KBM-7 (cell line): ENCODE measurements around the gene IGFBP7.
"Not testable (repeated sequence)": the region's sequence is repeated elsewhere in the genome, so short reads cannot be mapped to it uniquely, and the experiment has no call there.

ENCODE experiments used
- DNase-seq: peaks from one replicate; pipeline ENCODE4 v3.0.0-alpha.2; 2015
- in situ Hi-C: fragments of 300-500 bp; cut with MboI; formaldehyde crosslinking; loops from 2 replicates; pipeline ENCODE4 v1.14.3; 2020; ENCODE audit warnings: low sequenced_read_pairs, low pct_unique_long_range_greater_than_20kb, mixed read lengths

IGFBP7 gene

DNA sequence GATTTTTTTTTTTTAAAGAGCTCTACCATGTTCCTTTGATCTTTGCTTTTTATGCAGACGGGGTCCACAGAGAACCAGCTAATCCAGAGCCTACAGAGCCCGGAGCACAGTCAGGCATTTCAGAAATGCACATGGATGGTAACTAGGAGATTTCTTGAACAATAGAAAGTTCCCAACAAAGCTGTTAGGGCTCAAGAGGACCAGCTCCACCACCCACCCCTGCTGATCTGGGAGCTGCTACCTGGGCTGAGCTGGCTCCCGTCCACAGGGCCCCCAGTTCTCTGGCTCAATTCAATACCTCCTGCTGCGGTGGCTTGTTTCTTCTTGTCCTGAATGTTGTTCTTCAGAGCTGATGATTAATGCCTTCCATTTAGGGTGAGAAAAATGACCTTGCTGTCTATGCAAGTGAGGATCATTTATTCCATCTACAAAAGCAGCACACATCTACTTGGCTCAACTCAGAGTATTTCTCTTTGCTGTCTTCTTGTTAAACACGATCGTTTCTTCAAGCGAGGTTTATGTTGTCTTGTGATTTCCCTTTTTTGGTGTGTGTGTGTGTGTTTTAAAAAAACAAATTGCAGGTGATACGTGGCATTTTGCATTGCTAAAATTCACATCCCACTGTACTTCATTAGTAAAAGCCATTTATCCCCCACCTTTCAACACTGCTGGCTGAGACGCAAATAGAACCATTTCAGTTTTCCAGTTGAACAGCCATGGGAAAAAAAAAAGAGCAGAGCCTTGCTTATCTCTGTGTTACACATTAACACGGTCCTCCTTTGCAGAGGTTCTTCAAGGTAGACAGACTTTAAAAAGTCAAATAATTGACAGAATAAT lies 31.3 kb downstream of the IGFBP7 start:
- in situ Hi-C loops = no loop called here
- DNase-seq = no peak

GRCh38 chr4:57077550-57078343 lies 32.4 kb downstream of the IGFBP7 start:
- in situ Hi-C loops = no loop called here
- DNase-seq = no peak

GRCh38 chr4:57076646-57077045 lies 33.5 kb downstream of the IGFBP7 start:
- no peak for DNase-seq
- in situ Hi-C loops = no loop called here

GRCh38 chr4:57075367-57075766 lies 34.8 kb downstream of the IGFBP7 start:
- DNase-seq = no peak
- in situ Hi-C loops = no loop called here

- no peak for DNase-seq
- in situ Hi-C loops = no loop called here
Measured at GRCh38 chr4:57074744-57075143, 35.4 kb downstream of the IGFBP7 start.

DNA sequence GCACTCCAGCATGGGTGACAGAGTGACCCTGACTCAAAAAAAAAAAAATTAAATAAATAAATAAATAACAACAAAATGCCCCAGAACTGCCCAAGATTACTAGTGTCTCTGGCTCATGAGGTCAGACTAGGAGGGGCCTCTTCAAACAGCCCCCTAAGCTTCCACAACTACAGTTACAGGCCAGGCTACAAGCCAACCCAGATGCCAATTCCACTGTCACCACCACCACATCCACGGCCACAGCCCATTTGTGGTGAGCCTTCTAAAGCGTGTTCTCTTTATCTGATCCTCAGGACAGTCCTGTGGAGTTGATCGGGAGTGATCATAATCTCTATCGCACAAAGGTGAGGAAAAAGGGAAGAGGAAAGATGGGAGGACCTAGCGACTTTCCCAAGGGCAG lies 36.6 kb downstream of the IGFBP7 start:
- in situ Hi-C loops = no loop called here
- no peak for DNase-seq

- in situ Hi-C loops = no loop called here
- DNase-seq = no peak
Measured at GRCh38 chr4:57071326-57071725, 38.9 kb downstream of the IGFBP7 start.

DNA sequence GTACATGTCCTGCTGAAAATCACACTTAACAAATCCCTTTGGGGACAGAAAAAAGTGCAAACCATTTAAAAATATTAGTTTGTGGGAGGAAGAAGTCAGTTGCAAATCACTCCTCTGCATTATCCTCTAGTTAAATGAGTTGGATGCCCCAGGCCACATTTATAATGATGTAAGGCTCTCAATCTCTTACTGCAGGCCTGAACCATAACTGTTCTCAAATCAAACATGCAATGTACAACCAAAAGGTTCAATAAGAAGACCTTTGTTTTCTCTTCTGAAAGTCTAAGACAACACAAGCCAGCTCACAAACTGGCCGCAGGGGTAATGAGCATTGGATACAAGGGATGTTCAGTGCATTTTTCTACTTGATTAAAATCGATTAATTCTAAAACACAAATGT lies 39.7 kb downstream of the IGFBP7 start:
- in situ Hi-C loops = no loop called here

DNA sequence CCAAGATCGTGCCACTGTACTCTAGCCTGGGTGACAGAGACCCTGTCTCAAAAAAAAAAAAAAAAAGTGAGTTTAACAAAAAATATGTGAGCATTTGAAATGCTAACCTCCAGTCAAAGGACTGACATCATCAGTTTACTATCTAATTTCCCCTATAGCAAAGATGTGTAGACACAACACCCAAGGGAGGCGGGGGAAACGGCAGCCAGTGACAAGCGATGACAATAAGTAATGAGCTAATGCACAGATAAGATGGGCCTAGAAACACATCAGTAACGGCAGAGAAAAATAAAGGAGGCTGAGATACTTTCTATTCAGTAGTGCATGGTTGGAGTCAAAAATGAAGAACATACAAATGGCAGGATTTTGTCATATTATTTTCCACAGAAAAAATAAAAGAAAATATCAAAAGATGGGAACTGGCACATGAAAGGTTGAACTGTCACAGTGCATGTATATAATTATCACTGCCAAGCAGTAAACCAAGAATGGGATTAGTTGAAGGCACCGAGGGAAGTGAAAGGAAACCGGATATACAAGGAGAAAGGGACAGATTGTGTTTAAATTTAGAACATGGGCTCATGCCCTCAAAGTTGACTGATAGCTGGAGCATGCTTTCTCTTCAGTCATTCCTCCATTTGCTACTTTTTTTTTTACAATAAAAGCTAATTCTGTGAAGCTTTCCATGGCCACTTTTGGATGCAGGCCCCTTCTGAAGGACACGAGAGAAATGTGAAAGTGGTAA lies 41.8 kb downstream of the IGFBP7 start:
- in situ Hi-C loops = no loop called here
- no peak for DNase-seq

More for the DNA sequence above, 39.7 kb downstream of the IGFBP7 start:
- no peak for DNase-seq

GRCh38 chr4:57065730-57066482 lies 44.3 kb downstream of the IGFBP7 start:
- in situ Hi-C loops = no loop called here
- DNase-seq = no peak

DNA sequence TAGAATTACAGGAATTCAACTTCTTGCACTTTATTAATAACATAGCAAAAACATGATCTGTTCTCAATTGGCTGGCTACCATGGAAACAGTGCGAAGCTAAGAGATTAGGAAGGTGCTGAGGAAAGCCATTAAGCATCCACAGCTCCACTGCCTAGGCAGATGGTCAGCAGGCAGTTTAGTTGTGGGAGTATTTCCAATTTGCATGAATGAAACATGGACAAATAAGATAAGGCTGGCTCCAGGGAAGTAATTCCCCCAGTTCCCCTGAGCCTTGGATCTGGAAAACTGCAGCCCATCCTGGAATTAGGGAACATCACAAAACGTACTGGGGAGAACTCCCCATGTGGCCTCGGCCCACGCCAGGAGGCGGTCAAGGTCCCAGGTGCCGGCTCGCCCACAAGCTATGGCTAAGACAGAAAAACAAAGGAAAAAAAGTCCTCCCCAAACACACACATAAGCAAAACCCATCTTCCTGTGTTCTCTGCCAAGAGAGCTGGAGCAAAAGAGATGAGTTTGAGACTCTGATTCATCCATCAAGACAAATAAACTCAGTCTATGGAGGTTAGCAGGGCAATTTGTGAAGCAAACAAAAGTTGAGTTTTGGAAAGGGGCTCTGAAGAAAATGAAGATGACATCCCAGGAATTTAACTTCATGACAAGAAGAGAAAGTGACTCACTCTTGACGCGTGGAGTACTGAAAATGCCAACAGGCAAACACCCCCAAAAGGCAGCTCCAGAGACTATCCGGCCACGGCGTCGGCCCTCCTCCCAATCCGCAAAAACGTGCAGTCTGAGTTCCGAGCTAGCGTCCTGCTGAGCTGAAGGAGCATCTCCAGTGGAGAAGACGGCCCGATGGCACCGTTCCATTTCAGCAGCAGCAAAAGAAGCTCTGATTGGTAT lies 45.1 kb downstream of the IGFBP7 start:
- in situ Hi-C loops = no loop called here
- DNase-seq = no peak

- no peak for DNase-seq
- in situ Hi-C loops = no loop called here
Measured at GRCh38 chr4:57064120-57064519, 46.1 kb downstream of the IGFBP7 start.

GRCh38 chr4:57063518-57063917 lies 46.7 kb downstream of the IGFBP7 start:
- DNase-seq = no peak
- in situ Hi-C loops = no loop called here

- DNase-seq = no peak
- in situ Hi-C loops = no loop called here
Measured at GRCh38 chr4:57061395-57061794, 48.8 kb downstream of the IGFBP7 start.

DNA sequence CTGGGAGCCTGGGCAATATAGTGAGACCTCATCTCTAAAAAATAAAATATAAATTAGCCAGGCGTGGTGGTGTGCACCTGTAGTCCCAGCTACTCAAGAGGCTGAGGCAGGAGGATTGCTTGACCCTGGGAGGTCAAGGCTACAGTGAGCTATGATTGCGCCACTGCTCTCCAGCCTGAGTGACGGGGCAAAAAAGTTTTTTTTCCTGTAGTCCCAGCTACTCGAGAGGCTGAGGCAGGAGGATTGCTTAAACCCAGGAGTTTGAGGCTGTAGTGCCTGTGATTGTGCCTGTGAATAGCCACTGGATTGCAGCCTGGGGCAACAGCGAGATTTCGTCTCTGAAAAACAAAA lies 49.5 kb downstream of the IGFBP7 start:
- in situ Hi-C loops = not testable (repeated sequence)

DNA sequence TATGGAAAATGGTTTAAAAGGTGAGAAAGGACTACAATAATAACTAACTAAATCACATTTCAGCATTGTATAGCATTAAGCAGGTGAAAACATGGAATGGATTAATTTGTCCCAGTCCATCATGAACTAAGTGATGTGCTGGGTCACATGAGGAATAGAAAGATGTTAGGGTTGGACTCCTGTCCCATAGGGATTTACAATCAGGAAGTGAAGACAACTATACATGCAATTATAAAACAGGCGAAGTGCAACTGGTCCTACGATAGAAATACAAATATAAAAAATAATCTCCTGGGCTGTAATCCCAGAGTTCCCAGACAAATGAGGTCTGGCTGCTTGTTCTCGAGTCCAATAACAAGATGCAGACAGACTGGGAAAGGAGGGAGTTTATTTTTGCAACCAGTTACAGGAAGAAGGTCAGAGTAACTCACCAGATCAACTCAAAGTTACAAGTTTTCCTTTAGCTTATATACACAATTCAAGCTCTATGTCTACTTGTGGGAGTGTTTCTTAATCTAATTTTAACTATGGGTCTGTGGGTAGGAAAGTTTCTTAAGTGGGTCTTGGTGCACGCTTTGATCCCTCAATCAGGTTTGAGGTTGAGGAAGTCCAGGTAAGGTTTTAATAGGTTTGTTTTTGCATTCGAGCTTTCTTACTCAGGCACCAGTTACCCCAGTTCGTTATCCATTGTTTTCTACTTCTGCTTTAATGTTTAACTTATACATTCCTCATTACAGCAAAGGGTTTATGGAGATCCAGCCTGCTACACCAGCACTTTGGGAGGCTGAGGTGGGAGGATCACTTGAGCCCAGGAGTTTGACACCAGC lies 50.1 kb downstream of the IGFBP7 start:
- in situ Hi-C loops = no loop called here
- DNase-seq = no peak

More for the DNA sequence above, 49.5 kb downstream of the IGFBP7 start:
- not testable (repeated sequence) for DNase-seq

- in situ Hi-C loops = no loop called here
- no peak for DNase-seq
Measured at GRCh38 chr4:57055886-57056285, 54.3 kb downstream of the IGFBP7 start.
